Ishikawa (cell line): ENCODE results near the gene TCF7L2.

Source experiments
- CEBPB ChIP-seq: IDR thresholded peaks from 2 replicates; pipeline ENCODE4 v1.6.1; 2012
- CREB1 ChIP-seq: IDR thresholded peaks from 2 replicates; pipeline ENCODE4 v1.6.1; 2012; ENCODE audit warnings: low read depth
- EGR1 ChIP-seq: IDR thresholded peaks from 2 replicates; pipeline ENCODE4 v1.6.1; 2012
- EP300 ChIP-seq: IDR thresholded peaks from 2 replicates; pipeline ENCODE4 v1.6.1; 2012; ENCODE audit warnings: borderline replicate concordance
- FOXM1 ChIP-seq: IDR thresholded peaks from 2 replicates; pipeline ENCODE4 v1.6.1; 2012; ENCODE audit warnings: low read depth, borderline replicate concordance
- MAX ChIP-seq: IDR thresholded peaks from 2 replicates; pipeline ENCODE4 v1.6.1; 2012
- NFIC ChIP-seq: IDR thresholded peaks from 2 replicates; pipeline ENCODE4 v1.6.1; 2012
- RAD21 ChIP-seq: IDR thresholded peaks from 2 replicates; pipeline ENCODE4 v1.6.1; 2012; ENCODE audit warnings: low read depth
- TAF1 ChIP-seq: IDR thresholded peaks from 2 replicates; pipeline ENCODE4 v1.6.1; 2012; ENCODE audit warnings: low read depth, mild to moderate bottlenecking
- TCF12 ChIP-seq: IDR thresholded peaks from 2 replicates; pipeline ENCODE4 v1.6.1; 2012; ENCODE audit warnings: low read depth
- TEAD4 ChIP-seq: IDR thresholded peaks from 2 replicates; pipeline ENCODE4 v1.6.1; 2012
- YY1 ChIP-seq: IDR thresholded peaks from 2 replicates; pipeline ENCODE4 v1.6.1; 2012; ENCODE audit warnings: low read depth
- ZBTB7A ChIP-seq: IDR thresholded peaks from 2 replicates; pipeline ENCODE4 v1.6.1; 2012; ENCODE audit warnings: low read depth
- TF ChIP-seq, protein P1 (sequence below): IDR thresholded peaks from 2 replicates; pipeline ENCODE4 v1.6.1; 2012; ENCODE audit warnings: low read depth, mild to moderate bottlenecking
- TF ChIP-seq, protein P2 (sequence below): IDR thresholded peaks from 2 replicates; pipeline ENCODE4 v1.6.1; 2012

Gene TCF7L2

GRCh38 chr10:112926906-112927688 is 22.9 kb upstream of the TCF7L2 start:
- TF ChIP-seq TAF1 (no peak), FOXM1 (no peak), TEAD4 (no peak), CREB1 (no peak), EGR1 (no peak), YY1 (no peak), CEBPB (no peak), NFIC (no peak), MAX (no peak), RAD21 (no peak), ZBTB7A (no peak), TCF12 (no peak), EP300 (no peak)
- TF ChIP-seq, protein P1, sequence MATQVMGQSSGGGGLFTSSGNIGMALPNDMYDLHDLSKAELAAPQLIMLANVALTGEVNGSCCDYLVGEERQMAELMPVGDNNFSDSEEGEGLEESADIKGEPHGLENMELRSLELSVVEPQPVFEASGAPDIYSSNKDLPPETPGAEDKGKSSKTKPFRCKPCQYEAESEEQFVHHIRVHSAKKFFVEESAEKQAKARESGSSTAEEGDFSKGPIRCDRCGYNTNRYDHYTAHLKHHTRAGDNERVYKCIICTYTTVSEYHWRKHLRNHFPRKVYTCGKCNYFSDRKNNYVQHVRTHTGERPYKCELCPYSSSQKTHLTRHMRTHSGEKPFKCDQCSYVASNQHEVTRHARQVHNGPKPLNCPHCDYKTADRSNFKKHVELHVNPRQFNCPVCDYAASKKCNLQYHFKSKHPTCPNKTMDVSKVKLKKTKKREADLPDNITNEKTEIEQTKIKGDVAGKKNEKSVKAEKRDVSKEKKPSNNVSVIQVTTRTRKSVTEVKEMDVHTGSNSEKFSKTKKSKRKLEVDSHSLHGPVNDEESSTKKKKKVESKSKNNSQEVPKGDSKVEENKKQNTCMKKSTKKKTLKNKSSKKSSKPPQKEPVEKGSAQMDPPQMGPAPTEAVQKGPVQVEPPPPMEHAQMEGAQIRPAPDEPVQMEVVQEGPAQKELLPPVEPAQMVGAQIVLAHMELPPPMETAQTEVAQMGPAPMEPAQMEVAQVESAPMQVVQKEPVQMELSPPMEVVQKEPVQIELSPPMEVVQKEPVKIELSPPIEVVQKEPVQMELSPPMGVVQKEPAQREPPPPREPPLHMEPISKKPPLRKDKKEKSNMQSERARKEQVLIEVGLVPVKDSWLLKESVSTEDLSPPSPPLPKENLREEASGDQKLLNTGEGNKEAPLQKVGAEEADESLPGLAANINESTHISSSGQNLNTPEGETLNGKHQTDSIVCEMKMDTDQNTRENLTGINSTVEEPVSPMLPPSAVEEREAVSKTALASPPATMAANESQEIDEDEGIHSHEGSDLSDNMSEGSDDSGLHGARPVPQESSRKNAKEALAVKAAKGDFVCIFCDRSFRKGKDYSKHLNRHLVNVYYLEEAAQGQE = no peak
- TF ChIP-seq, protein P2, sequence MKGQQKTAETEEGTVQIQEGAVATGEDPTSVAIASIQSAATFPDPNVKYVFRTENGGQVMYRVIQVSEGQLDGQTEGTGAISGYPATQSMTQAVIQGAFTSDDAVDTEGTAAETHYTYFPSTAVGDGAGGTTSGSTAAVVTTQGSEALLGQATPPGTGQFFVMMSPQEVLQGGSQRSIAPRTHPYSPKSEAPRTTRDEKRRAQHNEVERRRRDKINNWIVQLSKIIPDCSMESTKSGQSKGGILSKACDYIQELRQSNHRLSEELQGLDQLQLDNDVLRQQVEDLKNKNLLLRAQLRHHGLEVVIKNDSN = no peak

DNA sequence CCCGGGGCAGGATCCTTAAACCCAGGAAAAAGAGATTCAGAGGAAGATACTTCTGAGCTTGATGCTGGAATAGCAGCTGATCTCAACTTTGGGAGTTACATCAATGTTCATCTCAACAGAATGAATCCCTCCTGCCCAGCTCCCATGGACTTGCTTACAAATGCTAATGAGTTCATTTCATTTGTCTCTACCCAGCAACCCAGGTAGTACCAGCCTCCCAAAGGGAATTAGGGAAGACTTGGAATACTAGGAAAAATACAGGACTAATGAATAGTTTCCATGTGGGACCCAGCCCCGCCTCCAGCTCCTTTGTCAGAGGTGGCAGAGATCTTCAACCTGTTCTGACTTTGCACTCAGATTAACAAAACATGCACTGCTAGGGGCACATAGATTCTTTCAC is 22.1 kb upstream of the TCF7L2 start:
- TF ChIP-seq ZBTB7A = no peak
- TF ChIP-seq RAD21 = no peak

GRCh38 chr10:112932658-112933057 is 17.4 kb upstream of the TCF7L2 start:
- TF ChIP-seq CREB1 = no peak
- no peak for TF ChIP-seq YY1
- no peak for TF ChIP-seq TEAD4
- no peak for TF ChIP-seq EGR1
- no peak for TF ChIP-seq NFIC
- TF ChIP-seq TCF12 = no peak
- no peak for TF ChIP-seq TAF1
- no peak for TF ChIP-seq ZBTB7A
- TF ChIP-seq, protein P2 = no peak
- TF ChIP-seq FOXM1 = no peak

GRCh38 chr10:112934193-112934592 is 15.9 kb upstream of the TCF7L2 start:
- no peak for TF ChIP-seq TCF12
- no peak for TF ChIP-seq EP300
- TF ChIP-seq FOXM1 = no peak
- no peak for TF ChIP-seq TAF1
- no peak for TF ChIP-seq MAX
- no peak for TF ChIP-seq TEAD4
- TF ChIP-seq ZBTB7A = no peak
- no peak for TF ChIP-seq CEBPB
- TF ChIP-seq CREB1 = no peak
- TF ChIP-seq, protein P1 = no peak
- TF ChIP-seq NFIC = no peak
- TF ChIP-seq RAD21 = no peak
- TF ChIP-seq EGR1 = no peak
- no peak for TF ChIP-seq YY1
- TF ChIP-seq, protein P2 = no peak

DNA sequence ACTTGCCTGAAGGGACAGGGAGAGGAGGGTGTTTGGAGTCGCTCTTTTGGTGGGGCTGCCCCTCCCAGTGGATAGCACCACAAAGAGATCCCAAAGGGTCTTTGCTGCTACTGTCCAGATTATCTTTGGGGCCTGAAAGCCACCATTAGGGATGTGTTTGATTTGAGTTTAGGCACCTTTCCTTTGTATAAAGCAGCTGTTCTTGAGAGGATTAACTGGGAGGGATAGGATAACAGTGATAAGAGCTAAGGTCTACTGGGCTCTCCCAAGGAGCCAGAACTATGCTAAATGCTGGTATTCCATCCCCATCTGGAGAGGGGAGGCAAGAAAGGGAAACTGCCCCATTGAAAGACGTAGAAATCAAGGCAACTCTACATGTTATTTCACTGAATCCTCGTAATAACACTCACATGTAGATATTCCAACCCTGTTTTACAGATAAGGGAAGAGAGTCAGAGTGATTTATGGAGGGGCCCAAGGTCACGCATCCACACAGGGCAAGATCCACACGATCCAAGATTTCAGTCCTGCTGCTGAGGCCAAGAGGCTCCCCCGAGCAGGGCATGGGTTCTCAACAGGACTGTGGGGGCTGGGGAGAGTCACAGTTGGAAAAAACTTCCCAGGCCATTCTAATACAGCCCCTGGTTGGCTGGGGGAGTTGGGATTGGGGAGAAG is 11.1 kb upstream of the TCF7L2 start:
- TF ChIP-seq CEBPB (no peak), YY1 (no peak), FOXM1 (no peak), RAD21 (no peak), CREB1 (no peak), TEAD4 (no peak), TAF1 (no peak), NFIC (no peak), EGR1 (no peak), MAX (no peak), ZBTB7A (no peak), TCF12 (no peak), EP300 (no peak)
- TF ChIP-seq, protein P1 = no peak
- TF ChIP-seq, protein P2 = no peak
